ENCODE measurements around the gene HYPK.

HYPK gene, protein sequence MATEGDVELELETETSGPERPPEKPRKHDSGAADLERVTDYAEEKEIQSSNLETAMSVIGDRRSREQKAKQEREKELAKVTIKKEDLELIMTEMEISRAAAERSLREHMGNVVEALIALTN

DNA sequence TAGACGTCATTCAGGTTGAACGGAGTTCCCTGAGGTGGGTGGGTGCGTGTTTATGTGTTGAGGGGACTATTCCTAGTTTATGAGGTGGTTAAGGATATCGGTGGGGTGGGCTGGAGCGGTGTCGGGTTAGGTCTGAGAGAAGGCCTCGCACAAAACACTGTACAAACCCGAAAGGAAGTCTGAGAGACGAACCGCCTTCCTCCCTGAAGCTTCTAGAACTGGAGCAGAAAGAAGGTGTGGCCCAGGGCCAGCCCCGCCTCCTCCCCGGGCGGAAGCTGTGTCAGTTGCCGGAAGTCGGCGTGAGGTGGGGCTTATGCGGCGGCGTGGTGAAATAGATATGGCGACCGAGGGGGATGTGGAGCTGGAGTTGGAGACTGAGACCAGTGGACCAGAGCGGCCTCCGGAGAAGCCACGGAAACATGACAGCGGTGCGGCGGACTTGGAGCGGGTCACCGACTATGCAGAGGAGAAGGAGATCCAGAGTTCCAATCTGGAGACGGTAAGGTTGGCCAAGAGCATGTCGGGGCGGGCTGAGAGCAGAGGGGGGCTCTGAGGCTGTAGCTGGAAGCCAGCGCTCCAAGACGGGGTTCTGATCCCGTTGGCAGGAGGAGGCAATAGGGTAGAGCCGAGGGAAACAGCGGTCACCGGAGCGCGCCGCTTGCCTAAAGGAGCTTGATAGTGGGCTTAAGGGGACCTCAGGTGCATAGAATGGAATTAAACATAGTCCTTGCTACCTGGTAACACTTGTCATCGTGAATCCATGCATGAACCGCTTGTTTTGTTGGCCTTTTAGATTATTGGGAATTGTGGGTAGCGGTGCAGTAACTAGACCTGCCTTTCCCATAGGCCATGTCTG, at the start of gene HYPK:
Gene HYPK, plus strand, starts transcription at position 314 of the 856 bp plus-strand sequence. Its CDS starts 24 bp downstream, at position 338.
- DNase-seq (ENCODE audit: low spot score), result peak; percentile 90

DNA sequence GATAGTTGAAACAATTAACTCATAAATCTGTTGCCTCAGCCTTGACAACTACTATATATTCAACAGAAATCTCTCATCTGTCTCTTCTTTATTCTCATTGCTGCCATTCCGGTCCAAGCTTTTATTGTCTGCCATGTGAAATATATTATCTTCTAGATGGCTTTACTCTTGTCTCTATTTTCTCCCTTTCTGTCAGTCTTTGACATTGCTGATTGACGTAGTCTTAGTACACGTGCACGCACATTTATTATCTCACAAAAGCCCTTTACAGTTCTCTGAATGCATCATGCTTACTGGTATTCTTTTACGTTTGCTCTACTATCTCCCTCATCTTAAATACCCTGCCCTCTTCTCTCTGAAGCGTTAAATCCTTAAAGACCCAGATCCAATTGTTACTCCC, 48.5 kb upstream of the HYPK start:
- DNase-seq (ENCODE audit: low spot score), result no peak

DNA sequence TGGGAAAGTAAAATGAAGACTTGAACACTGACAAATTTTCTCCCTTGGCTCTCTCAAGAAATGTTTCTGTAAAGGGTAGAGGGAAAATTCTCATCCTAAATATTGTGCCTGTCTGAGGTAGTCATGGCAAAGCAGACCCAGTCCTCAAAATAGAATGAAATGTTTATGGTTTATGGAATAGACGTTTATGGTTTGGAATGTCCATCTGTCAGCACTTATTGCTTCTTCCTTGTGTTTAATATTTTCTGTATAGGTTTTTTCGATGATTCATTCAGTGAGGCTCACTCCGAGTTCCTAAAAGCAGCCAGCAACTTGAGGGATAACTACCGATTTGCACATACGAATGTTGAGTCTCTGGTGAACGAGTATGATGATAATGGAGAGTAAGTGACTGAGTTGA, 37.6 kb upstream of the HYPK start:
- DNase-seq (ENCODE audit: low spot score), result no peak

DNA sequence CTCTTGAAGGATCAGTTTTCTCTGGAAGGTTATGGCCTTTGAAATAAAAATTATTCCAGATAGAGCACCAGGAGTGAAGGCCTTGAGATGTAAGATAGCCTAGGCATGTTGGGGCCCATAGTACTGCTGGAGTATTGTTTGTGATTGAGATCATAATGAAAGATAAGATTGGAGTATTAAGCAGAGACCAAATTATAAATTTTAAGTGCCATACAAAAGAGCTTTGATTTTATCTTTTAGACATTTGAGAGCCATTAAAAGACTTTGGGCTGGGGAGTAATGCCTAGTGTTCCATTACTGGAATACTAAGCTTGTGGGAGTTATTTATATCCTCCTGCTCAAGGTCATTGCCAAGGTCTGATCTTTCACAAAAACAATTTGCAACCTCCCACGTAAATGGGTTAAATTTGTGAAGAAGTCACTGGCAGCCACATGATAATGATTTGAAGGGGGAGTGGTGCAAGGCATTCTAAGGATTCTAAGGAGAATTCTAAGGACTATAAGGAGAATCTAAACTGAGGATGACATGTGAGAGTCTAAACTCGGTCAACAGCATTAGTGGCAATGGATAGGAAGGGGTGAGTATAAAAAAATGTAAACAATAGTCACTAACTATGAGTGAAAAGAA, 36.5 kb upstream of the HYPK start:
- DNase-seq (ENCODE audit: low spot score), result no peak

DNA sequence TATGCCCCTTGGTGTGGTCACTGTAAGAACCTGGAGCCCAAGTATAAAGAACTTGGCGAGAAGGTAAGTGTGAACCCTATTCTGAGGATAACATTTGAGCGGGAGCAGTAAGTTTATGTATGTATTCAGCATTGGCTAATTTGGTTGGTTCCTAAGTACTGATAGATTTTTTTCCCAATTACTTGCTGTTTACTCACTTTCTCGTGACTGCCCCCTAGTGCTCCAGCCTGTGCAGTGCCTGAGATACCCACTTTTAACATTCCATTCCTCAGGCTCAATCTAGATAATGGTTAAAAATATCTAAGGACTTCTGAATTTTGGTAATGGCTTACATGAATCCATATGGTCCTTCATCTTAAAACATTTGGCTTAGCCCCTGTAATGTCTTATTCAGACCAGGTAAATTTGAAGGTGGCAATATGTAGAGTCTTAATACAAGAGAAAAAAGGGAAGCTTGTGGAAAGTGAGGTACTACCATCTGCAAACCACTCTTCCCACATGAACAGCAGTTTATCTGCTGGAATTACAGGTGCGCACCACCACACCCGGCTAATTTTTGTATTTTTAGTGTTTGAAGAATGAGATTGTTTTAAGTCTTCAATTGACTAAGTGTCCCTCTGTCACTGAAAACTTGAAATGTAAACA, 30.7 kb upstream of the HYPK start:
- DNase-seq (ENCODE audit: low spot score), result peak; percentile 67

DNA sequence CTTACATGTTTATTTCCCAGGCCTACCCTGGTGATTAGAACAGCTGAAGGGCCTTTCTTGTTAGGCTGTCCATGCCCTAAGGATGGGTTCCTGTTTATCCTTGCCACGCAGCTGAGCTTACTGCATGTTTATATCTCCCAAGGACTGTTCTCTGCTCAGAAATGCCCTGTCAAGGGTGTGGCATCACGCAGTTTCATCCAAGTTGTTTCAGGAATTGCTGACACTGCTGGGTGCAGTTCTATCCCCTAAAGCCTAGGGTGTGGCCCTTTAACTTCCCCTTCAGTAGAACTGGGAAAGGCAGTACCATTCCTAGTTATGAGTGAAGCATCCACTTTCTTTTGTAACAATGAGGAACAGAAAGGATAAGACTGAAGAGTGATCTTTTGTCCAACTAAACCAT, 28.6 kb upstream of the HYPK start:
- no peak for DNase-seq (ENCODE audit: low spot score)

DNA sequence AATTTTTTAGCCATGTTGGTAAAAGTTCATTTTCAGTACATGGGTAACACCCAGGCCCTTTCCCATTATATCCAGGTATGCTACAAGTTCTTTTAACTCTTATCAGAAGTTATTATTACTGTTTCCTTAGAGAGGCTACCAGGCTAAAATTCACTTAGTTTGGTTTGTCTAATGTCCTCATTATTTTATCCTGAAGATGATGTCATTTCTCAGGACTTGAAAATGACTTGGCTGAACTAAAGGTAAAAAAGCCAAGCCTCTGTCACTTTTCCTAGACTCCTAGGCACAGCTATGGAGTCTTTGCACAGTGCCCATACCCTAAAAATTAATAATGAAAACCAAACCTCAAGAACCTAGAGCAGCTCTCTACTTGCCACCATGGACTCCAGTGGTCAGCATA, 27.8 kb upstream of the HYPK start:
- no peak for DNase-seq (ENCODE audit: low spot score)

DNA sequence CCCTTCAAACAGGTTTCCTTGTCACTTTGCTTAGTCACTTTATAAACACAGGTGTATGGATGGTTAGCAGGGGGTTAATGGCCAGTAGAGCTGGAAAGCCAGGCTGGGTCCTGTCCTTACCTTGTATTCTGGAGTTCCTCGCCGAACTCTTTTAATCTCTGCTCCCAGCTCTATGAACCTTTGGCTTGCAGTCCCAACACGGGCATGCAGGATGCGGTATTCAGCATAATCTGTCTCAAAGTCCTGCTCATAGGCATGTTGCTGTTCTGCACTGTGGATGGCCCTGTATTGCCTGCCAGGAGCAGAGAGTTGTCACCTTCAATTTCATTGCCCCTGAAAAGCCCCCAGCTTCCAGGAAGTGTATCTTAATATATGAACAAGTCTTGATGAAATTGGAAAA, 26.3 kb upstream of the HYPK start:
- no peak for DNase-seq (ENCODE audit: low spot score)

DNA sequence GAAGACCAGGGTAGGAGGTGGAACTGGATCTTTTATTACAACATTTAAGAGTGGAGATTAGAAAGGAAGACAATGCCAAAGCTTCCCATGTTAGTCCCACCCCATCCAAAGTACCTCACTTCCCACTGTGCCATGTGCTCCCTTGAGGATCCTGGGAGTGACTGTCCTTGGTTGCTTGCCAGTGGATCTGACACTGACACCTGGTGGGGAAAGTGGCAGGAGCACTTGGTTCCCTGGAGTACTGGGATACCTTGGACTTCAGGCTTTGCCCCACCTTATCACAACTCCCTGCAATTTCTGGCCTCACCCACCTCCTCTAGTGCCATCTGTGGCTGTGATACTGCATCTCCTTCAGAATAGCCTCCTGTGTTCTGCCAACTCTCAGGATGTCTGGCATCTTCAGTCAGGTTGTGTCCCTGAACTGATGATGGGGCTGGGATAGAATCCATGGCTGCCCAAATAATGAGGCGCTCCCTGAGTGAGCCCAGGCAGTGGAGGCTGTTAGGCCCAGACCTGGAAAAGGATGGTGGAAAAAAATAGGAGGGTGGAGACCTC, 24.9 kb upstream of the HYPK start:
- DNase-seq (ENCODE audit: low spot score), result peak; percentile 81

DNA sequence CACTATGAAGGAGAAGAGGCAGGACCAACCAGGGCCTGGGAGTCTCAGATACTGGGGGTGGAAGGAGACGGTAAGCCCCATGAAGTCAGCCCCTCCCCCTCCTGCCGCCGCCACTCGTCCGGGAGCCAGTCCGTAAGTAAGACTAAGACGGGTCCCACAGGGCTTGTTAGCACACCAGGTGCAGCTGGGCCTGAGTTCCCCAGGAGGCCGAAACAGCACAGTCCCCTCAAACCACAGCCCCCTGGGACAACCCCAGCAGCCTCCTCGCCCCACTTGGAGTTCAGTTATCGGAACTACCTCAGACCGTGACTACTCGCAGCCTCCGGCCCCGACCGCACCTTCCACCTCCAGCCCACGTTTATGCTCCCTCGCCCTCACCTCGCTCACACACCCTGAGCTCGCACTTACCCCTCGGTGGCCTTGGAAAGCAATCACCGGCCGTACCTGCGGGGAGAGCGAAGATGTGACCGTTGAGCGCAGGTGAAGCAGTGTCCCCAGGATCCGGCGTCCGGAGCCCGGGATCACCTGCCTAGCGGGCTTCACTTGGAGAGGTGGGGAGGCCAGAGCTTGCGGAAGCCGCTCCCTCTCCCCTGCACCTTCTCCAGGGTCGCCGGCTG, 24.2 kb upstream of the HYPK start:
- peak; percentile 75 for DNase-seq (ENCODE audit: low spot score)

DNA sequence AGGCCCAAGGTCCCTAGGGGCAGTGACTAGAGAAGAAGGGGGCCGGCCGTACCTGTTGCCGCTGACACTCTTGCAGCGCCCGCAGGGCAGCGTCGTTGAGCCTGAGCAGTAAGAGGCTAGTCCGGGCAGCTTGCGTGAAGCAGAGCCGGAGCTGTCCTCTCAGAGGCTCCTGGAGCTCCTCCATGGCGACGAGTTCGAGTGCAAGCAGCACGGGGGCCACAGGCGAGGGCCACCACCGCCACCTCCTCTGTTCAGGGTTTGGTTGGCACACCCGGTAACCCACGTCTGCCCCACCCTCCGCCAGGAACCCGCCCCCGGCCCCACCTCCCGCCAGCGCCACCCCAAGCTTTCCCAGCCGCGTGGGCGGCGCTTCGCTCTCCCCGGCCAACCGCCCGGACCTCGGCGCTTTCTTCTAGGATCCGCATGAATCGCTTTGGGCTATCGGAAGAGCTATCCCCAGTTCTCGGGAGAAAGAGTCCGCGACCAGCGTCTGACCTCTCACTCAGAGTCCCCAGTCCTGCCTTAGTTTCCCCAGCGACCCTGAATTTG, 23.6 kb upstream of the HYPK start, which contains the start of gene ELL3:
Gene ELL3, minus strand, starts transcription at position 249 of the 549 bp plus-strand sequence. Its CDS starts 65 bp downstream, at position 184.
- peak; percentile 88 for DNase-seq (ENCODE audit: low spot score)

DNA sequence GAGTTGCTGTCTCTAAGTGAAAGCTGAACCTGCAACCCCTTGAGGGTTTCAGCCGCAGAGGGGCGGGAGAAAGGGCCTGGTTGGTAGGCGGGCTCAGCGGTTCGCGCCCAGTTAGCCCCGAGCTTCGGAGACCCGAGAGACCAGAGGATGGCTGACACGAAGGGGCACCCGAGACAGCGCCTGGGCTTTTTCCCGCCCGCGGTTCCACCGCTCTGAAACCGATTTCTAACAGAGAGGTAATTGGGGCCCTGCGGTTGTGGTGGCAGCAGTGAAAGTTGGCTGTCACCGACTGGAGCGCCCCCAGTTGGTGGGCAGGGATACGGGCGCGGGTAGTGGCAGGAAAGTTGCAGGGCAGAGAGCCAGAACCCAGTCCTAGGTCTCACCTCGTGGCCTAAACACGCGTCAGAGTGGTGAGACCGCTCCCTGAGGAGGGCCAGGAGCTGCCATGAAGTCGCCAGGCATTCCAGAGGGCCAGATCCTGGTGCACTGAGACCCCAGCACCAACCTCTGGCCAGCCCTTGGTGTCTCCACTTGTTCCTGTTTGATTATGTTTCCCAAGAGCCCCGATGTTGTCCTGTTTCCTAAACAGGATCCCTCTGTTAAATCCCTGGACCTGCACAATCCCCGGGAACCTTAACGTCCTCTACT, 23.0 kb upstream of the HYPK start:
- peak; percentile 83 for DNase-seq (ENCODE audit: low spot score)

DNA sequence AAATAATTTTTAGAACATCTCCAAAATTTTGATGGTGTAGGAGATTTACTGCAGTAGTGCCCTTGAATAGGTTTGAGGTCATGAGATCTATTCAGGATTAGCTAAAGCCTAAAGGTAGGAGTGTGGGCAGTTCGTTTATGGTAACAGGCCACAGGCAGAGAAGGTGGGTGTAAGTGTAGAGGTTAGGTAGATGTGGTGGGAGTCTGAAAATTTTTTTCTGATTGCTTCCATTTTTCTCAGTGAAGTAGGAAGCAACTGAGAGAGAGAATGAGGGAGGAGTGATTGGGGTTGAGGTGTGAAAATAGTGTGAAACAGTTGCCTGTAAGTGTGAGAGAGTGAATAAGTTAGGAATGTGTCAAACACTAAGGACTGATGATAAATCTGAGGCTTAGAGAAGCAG, 21.4 kb upstream of the HYPK start:
- DNase-seq (ENCODE audit: low spot score), result no peak

DNA sequence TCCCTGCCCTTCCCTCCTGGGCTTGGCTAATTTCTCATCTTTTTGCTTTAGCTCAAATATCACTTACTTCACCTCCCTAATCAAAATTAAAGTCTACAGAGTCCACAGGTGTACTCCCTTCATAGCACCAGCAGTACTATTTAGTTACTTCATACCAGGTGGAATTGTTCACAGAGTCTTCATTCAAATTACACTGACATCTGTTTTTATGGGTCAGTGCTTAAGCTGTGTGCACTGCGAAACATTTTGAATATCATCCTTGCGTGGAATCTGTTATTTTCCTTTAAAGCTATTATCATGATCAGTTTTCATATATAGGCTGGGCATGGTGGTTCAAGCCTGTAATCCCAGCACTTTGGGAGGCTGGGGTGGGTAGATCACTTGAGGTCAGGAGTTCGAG, 11.0 kb upstream of the HYPK start:
- no peak for DNase-seq (ENCODE audit: low spot score)

DNA sequence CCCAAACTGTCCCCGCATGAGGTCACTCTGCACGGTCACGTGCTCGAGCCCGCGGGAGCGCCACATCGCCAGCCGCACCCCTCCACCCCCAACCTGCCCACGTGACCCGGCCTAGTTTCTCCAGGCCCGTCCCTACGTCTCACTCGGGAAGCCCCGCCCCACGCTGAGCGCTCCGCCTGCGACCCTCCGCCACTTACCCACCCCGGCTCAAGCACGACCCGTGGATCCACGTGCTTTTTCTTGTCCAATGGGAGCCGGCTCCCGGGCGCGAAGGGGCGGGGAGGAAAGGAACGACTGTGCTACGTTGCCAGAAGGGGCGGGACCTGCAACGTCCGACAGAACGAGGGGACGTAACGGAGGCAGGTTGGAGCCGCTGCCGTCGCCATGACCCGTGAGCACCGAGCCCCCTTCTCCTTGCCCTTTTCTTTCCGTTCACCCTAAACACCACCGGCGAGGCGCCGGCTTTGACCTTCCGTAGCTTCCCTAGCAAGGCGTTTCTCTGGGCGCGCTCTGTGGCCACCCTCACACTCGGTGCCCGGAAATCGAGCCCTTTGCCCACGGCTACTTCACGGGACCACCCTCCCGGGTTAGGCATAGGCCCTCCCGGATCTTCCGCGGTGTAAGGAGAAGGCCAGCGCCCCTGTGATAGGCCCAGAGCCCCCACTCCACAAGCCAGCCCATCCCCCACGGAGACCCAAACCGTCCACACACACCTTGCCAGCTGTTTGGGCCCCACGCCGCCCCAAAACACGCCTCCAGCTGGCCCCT, 8.2 kb upstream of the HYPK start, which contains the start of gene SERF2:
Gene SERF2, plus strand, starts transcription at position 328 of the 768 bp plus-strand sequence. Its CDS starts 57 bp downstream, at position 385.
- DNase-seq (ENCODE audit: low spot score), result peak; percentile 98

DNA sequence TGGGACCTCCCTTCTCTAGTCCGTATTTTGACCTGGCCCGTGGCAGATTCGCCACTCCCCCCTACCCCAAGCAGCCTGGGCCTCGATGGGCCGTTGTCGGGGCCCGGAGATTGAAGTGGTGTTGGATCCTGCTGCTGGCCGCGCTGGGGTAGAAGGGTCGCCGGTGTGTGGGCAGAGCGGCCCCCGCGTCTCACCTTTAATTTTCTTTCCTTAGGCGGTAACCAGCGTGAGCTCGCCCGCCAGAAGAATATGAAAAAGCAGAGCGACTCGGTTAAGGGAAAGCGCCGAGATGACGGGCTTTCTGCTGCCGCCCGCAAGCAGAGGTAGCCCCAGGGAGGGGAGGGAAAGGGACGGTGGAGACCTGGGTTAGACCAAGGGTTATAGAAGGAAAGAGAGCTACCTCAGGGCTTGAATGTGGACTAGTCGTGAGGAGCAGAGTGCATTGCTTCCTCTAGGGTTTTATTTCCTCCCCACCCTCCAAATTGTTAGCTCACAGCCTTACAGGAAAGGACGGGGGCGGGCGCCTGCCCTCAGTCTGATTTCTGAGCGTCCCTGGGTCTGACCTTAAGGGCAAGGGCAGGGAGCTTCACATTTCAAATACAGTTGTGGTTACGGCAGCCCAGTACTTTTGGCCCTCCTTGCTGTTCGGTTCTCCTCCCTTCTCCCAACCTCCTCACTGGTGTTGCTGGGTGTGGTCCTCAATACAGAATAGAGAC, 7.5 kb upstream of the HYPK start:
- DNase-seq (ENCODE audit: low spot score), result no peak

DNA sequence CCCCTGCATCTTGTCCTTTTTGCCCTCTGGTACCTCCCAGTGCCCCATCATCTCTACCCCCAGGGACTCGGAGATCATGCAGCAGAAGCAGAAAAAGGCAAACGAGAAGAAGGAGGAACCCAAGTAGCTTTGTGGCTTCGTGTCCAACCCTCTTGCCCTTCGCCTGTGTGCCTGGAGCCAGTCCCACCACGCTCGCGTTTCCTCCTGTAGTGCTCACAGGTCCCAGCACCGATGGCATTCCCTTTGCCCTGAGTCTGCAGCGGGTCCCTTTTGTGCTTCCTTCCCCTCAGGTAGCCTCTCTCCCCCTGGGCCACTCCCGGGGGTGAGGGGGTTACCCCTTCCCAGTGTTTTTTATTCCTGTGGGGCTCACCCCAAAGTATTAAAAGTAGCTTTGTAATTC, 6.8 kb upstream of the HYPK start:
- DNase-seq (ENCODE audit: low spot score), result no peak

DNA sequence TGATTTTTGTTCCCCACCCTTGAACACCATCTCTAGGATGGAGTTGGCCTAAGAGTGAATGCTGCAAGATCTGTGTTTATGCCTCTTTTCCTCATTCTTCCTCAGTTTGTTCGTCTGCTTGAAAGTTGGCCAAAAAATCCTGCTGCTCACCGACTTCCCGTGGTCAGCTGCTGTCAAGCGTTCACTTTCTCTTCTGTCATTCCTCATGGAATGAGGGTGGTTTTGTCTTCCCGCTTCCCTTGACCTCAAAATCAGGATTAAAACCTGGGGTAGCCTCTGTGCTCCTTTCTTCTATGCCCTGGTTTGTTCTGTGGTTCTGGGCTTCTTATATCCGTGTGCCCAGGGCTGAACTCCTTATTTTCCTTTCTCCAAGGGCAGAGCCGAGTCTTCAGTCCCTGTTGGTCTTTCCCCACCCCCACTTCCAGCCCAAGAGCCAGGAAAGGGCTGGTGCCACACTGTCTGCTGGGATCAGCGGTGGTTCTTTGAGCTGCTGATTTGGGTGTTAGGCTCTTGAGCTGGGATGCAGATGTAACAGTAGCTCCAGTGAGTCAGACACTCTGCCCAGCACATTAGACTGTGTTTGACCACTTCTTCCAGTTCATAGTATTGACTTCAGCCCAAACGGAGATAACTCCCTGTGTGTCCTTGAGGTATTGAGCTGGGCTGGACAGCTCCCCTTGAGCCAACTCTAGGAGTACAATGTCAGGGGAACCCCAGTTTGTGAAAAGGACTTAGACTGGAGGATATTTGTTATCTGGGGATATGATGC, 5.9 kb upstream of the HYPK start:
- no peak for DNase-seq (ENCODE audit: low spot score)

DNA sequence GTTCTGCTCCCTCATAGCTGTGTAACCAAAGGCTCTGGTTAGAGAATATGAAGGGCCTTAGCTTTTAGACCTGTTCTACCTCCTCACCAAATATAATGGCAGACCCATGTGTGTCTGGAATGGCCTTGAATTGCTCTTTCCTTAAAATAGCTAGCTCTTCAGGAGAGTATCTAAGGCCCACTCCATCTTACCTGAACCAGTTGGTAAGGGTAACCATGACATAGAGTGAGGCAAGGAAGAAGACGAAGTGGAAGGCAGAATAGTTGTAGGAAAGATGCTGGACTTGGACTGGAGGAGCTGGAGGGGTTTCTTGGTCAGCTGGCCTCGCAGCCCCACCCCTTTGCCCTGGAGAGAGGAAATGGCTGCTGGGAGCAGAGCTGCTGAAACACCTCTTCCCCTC, 5.2 kb upstream of the HYPK start:
- DNase-seq (ENCODE audit: low spot score), result no peak

Measured in D341Med (cell line).